Cardiac muscle cell (in vitro differentiated cells and primary cell): ENCODE measurements around the gene CDIP1. TPM values are rescaled to one million over a fixed set of nuclear protein-coding genes. Genes with fewer than 3 reads are reported as not detected.

Experiments used
- DNase-seq, 2 donors: peaks; one replicate each; pipeline versions ENCODE4 v3.0.0 to v3.0.0-alpha.2; 2010 to 2017; ENCODE audit warnings: low read depth in 1 of 2, low spot score in 1 of 2
- H3K27ac ChIP-seq: fragments of 200-600 bp; sonication (generic); 2 replicates; pipeline ENCODE4 v1.5.1; 2016
- H3K27me3 ChIP-seq: fragments of 200-600 bp; sonication (generic); 2 replicates; pipeline ENCODE4 v1.6.0; 2016; ENCODE audit warnings: control low read depth
- H3K36me3 ChIP-seq: fragments of 200-600 bp; sonication (generic); 2 replicates; pipeline ENCODE4 v1.5.1; 2016; ENCODE audit warnings: control low read depth
- H3K4me1 ChIP-seq: fragments of 200-600 bp; sonication (generic); 2 replicates; pipeline ENCODE4 v1.8.1; 2017; ENCODE audit warnings: low read depth, mild to moderate bottlenecking, mixed run types
- H3K4me3 ChIP-seq: fragments of 200-600 bp; sonication (generic); 2 replicates; pipeline ENCODE4 v1.5.1; 2016; ENCODE audit warnings: mild to moderate bottlenecking
- H3K9me3 ChIP-seq: fragments of 200-600 bp; sonication (generic); 2 replicates; pipeline ENCODE4 v1.5.1; 2017; ENCODE audit warnings: low read depth, mild to moderate bottlenecking, control low read depth
- polyA plus RNA-seq: library from polyadenylated mRNA; unstranded; fragments of >200 nt; fragmentation: Nextera tagmentation; extraction: Ambion mirVana; gene quantifications from 2 replicates; pipeline ENCODE4 v1.2.1, GENCODE V29; 2016
- total RNA-seq: library from RNA; depleted of rRNA; stranded (reverse); fragments of >200 nt; gene quantifications from 2 replicates; pipeline ENCODE4 v1.2.3, GENCODE V29; 2016
- TF ChIP-seq, protein P1 (sequence below): IDR thresholded peaks from 2 replicates; pipeline ENCODE4 v1.5.1; 2012; ENCODE audit warnings: low read depth, mild to moderate bottlenecking, low read length

CDIP1 gene
- total and polyA plus RNA-seq, 2 experiments from 2014 or later = 55.8 to 87.6 TPM

DNA sequence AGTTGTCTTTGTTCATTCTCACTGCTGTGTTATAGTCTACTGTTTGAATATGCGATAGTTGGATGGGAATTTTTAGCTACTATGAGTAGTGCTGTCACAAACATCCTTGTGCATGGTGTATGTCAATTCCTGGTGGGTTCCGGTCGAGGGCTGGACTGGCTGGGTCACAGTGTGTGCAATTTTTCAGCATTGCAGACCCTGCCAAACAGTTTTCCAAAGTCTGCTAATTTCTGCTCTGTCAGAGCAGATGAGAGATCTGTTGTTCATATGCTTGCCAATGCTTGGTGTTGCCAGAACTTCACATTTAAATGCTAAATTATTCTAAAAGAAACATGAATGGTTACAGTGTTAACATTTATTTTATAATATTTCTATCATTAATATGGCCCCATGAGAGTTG is 14.0 kb upstream of the CDIP1 start:
- H3K36me3 ChIP-seq = no peaks in the 10 kb centered on the region
- H3K9me3 ChIP-seq = no peaks in the 10 kb centered on the region
- no peak overlapping the region for H3K27ac ChIP-seq
- TF ChIP-seq, protein P1, sequence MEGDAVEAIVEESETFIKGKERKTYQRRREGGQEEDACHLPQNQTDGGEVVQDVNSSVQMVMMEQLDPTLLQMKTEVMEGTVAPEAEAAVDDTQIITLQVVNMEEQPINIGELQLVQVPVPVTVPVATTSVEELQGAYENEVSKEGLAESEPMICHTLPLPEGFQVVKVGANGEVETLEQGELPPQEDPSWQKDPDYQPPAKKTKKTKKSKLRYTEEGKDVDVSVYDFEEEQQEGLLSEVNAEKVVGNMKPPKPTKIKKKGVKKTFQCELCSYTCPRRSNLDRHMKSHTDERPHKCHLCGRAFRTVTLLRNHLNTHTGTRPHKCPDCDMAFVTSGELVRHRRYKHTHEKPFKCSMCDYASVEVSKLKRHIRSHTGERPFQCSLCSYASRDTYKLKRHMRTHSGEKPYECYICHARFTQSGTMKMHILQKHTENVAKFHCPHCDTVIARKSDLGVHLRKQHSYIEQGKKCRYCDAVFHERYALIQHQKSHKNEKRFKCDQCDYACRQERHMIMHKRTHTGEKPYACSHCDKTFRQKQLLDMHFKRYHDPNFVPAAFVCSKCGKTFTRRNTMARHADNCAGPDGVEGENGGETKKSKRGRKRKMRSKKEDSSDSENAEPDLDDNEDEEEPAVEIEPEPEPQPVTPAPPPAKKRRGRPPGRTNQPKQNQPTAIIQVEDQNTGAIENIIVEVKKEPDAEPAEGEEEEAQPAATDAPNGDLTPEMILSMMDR = no peak
- no peaks in the 10 kb centered on the region for H3K4me1 ChIP-seq
- no peak for DNase-seq
- no peaks in the 10 kb centered on the region for H3K27me3 ChIP-seq
- H3K4me3 ChIP-seq = no peak overlapping the region

DNA sequence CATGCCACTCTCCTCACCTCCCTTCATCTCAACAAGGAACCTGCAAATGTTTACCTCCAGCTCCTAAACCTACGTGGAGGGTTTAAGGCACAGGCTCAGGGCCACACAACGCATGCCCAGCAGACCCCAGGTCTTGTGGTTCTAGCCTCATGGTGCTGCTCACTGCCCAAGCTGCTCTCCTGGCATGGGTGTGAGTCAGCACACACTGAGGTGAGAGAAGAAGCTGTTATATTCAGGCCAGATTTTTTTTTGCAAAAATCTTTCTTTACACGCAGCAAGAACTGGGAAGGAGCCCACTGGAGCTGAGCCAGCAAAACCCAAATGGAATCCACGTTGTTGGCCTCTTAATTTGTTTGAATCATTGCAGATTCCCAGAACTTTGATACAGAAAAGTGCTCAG is 12.0 kb upstream of the CDIP1 start:
- H3K27me3 ChIP-seq = no peaks in the 10 kb centered on the region
- H3K4me1 ChIP-seq = no peaks in the 10 kb centered on the region
- no peaks in the 10 kb centered on the region for H3K36me3 ChIP-seq
- peak in 1 of 2 donors; percentile 22 for DNase-seq
- no peaks in the 10 kb centered on the region for H3K9me3 ChIP-seq
- TF ChIP-seq, protein P1 = no peak
- H3K4me3 ChIP-seq = no peak overlapping the region
- H3K27ac ChIP-seq = no peak overlapping the region

GRCh38 chr16:4548124-4548523 is 9.6 kb upstream of the CDIP1 start:
- Histone ChIP-seq H3K36me3 (no peaks in the 10 kb centered on the region), H3K9me3 (no peaks in the 10 kb centered on the region), H3K27ac (no peak overlapping the region), H3K27me3 (no peaks in the 10 kb centered on the region), H3K4me1 (no peaks in the 10 kb centered on the region), H3K4me3 (no peak overlapping the region)
- TF ChIP-seq, protein P1 = no peak
- DNase-seq = no peak

DNA sequence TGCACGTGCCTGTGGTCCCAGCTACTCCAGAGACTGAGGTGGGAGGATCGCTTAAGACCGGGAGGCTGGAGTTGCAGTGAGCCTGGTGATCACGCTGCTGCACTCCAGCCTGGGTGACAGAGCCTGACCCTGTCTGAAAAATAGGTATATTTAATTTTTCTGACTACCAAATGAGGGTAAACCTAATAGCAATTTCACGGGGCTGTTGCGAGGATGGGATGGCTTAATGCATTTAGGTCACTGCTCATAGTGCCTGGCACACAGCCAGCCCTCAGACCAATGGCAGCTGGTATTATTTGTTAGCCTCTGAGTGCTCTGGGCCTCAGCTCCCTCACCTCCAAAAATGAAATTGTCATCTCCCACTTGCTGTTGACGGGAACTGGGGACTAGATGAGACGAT is 5.9 kb upstream of the CDIP1 start:
- no peak overlapping the region for H3K27ac ChIP-seq
- no peaks in the 10 kb centered on the region for H3K36me3 ChIP-seq
- TF ChIP-seq, protein P1 = no peak
- H3K4me1 ChIP-seq = no peaks in the 10 kb centered on the region
- no peak for DNase-seq
- H3K9me3 ChIP-seq = no peaks in the 10 kb centered on the region
- H3K27me3 ChIP-seq = no peaks in the 10 kb centered on the region
- no peak overlapping the region for H3K4me3 ChIP-seq

GRCh38 chr16:4539716-4540284 is 1.2 kb upstream of the CDIP1 start:
- Histone ChIP-seq H3K9me3 (no peaks in the 10 kb centered on the region), H3K27ac (no peak overlapping the region), H3K4me3 (no peak overlapping the region), H3K4me1 (no peaks in the 10 kb centered on the region), H3K36me3 (no peaks in the 10 kb centered on the region), H3K27me3 (no peaks in the 10 kb centered on the region)
- TF ChIP-seq, protein P1 = no peak
- no peak for DNase-seq
